ENCODE measurements around the gene SV2C. TPM values are rescaled to one million over a fixed set of nuclear protein-coding genes. Genes with fewer than 3 reads are reported as not detected.
"Not testable (repeated sequence)": the region's sequence is repeated elsewhere in the genome, so short reads cannot be mapped to it uniquely, and the experiment has no call there.

The SV2C gene
- total RNA-seq, 2 donors from 2014 or later = 0.20 to 0.35 TPM

DNA sequence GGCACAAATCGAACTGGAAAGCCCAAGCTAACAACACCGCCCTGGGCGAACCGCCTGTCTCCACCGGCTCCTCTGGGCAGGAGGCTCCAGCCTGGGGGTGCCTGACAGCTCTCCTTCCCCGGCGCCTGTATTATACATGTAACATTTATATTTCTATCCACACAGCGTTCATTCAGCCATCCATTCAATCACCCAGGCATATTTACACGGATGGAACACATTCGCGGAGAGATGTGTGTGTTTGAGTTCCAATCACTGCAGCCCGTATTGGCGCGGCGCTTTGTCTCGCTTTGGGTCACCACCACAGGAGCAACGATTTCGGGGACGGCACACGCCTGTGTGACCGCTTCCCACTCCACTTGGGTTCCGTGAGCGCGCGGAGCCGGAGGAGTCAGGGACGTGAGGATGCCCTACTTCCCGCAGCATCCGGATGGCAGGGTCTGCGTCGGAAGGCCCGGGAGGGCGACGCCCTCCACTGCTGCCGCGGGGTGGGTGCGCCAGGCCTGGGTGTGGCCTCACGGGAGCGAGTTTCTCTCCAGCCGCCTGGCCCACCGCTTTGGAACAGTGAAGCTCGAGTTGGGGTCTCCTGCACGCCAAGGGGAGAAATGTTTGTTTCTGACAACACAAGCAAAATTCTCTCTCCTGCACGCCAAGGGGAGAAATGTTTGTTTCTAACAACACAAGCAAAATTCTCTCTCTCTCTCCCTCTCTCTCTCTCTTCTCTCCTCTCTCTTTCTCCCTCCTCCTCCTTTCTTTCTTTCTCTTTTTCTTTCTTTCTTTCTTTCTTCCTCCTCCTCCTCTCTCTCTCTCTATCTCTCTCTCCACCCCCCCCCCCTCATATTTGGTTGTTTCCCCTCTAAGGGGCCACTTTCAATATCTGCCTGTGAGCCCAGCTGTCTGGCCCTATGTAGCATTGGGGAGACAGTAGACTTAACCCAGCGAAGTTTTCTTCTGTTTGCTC lies 1.1 kb upstream of the SV2C start:
- intact Hi-C loops (cut with DNase I) = no loop called here
- no peak overlapping the region for H3K27ac ChIP-seq
- no peaks in the 10 kb centered on the region for H3K4me1 ChIP-seq
- H3K36me3 ChIP-seq = no peaks in the 10 kb centered on the region
- no peak for DNase-seq
- no peak overlapping the region for H3K9ac ChIP-seq (ENCODE audit: low read depth in 2 of 2, low read length in 2 of 2)
- peaks cover 35% of the 10 kb centered on the region for H3K27me3 ChIP-seq
- no peak overlapping the region for H3K4me3 ChIP-seq
- no peaks in the 10 kb centered on the region for H3K9me3 ChIP-seq
- TF ChIP-seq, protein P1, sequence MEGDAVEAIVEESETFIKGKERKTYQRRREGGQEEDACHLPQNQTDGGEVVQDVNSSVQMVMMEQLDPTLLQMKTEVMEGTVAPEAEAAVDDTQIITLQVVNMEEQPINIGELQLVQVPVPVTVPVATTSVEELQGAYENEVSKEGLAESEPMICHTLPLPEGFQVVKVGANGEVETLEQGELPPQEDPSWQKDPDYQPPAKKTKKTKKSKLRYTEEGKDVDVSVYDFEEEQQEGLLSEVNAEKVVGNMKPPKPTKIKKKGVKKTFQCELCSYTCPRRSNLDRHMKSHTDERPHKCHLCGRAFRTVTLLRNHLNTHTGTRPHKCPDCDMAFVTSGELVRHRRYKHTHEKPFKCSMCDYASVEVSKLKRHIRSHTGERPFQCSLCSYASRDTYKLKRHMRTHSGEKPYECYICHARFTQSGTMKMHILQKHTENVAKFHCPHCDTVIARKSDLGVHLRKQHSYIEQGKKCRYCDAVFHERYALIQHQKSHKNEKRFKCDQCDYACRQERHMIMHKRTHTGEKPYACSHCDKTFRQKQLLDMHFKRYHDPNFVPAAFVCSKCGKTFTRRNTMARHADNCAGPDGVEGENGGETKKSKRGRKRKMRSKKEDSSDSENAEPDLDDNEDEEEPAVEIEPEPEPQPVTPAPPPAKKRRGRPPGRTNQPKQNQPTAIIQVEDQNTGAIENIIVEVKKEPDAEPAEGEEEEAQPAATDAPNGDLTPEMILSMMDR (IDR thresholded peaks at IDR 0.05) = no peak

DNA sequence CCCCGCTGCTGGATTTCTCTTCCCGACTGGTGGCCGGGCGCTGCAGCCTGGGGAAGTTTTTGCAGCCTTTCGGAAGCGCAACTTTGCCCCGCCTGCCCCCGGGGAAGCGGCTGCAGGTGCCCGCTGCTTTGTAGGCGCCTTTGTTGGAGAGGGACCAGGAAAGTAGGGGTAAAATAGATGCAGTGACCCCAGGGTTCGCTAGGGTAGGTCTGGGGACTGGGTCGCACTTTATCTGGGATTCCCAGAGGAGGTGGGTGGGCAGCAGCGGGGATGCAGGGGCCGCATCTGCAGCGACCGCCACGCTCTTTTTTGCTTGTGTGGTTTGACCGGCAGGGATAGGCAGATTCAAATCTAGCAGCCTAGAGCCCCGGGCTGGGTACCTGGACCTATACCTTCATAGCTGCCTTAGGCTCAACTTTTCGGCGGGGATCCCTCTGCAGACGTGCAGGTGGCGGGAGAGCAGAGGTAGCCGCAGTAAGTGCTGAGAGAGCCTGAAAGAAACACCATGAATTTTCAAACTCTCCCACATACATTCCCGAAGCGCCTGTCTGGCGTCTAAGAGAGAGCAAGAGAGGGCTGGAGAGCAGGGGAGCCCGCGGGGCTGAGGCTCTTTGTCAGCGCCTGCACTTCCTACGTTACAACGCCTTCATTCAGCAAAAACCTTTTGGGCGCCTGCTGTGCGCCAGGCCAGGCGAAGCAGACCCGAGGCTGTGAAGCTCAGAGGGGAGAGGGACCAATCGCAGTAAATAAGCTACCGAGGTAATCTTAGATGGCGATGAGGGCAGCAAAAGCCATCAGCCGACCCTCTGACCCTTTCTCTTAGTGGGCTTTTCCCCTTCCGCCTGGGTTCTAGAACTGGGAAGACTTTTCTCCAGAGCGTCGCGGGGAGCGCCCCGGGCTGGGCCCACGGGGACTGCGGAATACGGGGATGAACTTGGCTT lies 642 bp downstream of the SV2C start:
- DNase-seq = no peak

DNA sequence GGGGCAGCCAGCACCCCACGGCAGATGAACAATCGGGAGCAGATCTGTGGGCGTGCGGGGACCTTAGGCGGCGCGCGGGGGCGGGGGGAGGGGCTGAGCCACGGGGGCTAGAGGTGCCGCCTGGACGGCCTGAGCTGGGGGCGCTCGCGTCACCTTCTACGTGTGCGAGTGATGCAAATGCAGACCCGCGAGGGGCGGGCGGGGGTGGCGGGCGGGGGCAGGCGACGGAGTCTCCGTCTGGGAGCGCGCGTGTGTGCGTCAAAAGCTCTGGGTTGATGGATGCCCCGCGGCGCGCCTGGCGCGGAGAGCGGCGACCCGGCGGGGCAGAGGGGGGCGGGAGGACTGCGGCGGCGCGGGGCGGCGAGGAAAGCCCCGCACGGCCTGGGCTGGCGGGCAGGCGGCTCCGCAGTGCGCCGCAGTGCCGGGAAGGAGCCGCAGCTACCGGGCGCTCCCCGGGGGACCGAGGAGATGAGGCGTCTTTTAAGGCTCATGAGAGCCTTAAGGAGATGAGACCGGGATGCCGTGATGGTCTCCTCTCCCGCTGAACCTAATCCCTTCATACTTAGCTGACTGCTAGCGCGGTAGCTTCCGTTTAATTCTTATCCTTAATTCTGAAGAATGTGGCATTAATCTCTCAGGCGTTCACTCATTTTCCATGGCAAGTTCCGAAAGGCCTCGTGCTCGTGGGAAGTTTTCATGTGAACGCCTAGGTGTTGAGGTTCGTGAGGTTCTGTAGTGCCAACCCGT lies 1.5 kb downstream of the SV2C start:
- TF ChIP-seq, protein P1 (IDR thresholded peaks at IDR 0.05) = no peak
- intact Hi-C loops (cut with DNase I) = no loop called here
- Histone ChIP-seq H3K27ac (no peak overlapping the region), H3K27me3 (peaks cover 35% of the 10 kb centered on the region), H3K36me3 (no peaks in the 10 kb centered on the region), H3K9me3 (no peaks in the 10 kb centered on the region), H3K4me1 (no peaks in the 10 kb centered on the region), H3K9ac (ENCODE audit: low read depth in 2 of 2, low read length in 2 of 2) (no peak overlapping the region), H3K4me3 (peak overlapping the region; percentile 35)
- DNase-seq = no peak

More for the DNA sequence above, 642 bp downstream of the SV2C start:
- Histone ChIP-seq H3K27ac (no peak overlapping the region), H3K4me1 (no peaks in the 10 kb centered on the region), H3K4me3 (peak overlapping the region; percentile 35), H3K36me3 (no peaks in the 10 kb centered on the region), H3K27me3 (peaks cover 35% of the 10 kb centered on the region), H3K9ac (ENCODE audit: low read depth in 2 of 2, low read length in 2 of 2) (no peak overlapping the region), H3K9me3 (no peaks in the 10 kb centered on the region)
- TF ChIP-seq, protein P1 (IDR thresholded peaks at IDR 0.05) = no peak
- intact Hi-C loops (cut with DNase I) = no loop called here

DNA sequence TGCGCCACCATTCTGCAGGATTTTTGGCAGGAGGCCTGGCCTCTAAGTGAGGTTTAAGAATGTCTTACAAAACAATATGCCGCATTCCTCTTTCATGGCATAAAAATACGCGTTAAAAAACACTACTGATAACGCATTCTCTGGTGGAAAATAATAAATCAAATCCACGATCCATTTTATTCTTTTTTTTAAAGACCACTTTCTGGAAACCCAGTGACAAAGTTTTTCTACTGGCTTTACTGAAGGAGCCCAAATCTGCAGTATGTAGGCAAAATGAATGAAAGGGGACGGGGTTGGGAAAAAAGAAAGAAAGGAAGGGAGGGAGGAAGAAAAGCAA lies 2.0 kb downstream of the SV2C start:
- H3K27ac ChIP-seq = no peak overlapping the region
- no peaks in the 10 kb centered on the region for H3K9me3 ChIP-seq
- TF ChIP-seq, protein P1 (IDR thresholded peaks at IDR 0.05) = no peak
- DNase-seq = no peak
- no peak overlapping the region for H3K4me3 ChIP-seq
- intact Hi-C loops (cut with DNase I) = no loop called here
- H3K4me1 ChIP-seq = no peaks in the 10 kb centered on the region
- H3K36me3 ChIP-seq = no peaks in the 10 kb centered on the region
- H3K27me3 ChIP-seq = peaks cover 35% of the 10 kb centered on the region
- no peak overlapping the region for H3K9ac ChIP-seq (ENCODE audit: low read depth in 2 of 2, low read length in 2 of 2)

DNA sequence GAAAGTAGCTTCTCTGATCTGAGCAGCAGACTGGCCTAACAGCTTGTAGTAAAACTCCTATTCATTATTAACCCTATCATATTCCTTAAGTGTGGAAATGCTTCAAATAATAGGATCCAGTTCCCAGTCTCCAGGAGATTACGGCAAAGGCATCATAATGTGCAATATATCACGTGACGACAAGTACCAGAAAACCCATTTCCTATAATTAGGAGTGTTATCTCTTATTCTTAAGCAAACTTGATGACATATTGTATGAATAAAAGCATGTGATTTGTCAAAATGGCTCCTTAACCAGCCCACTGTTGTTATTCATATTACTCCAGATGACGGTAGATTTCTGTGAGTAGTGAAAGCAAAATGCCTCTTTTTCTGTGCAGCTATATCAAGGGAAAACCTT lies 2.9 kb downstream of the SV2C start:
- H3K9me3 ChIP-seq = no peaks in the 10 kb centered on the region

DNA sequence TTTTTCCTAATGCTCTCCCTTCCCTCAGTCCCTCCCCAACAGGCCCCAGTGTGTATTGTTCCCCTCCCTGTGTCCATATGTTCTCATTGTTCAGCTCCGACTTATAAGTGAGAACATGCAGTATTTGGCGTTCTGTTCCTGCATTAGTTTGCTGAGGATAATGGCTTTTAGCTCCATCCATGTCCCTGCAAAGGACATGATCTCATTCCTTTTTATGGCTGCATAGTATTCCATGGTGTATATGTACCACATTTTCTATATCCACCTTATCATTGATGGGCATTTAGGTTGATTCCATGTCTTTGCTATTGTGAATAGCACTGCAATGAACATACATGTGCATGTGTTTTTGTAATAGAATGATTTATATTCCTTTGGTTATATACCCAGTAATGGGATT lies 6.0 kb downstream of the SV2C start:
- H3K27me3 ChIP-seq = peaks cover 15% of the 10 kb centered on the region
- DNase-seq; H3K27ac ChIP-seq; H3K9me3 ChIP-seq; H3K9ac ChIP-seq (ENCODE audit: low read depth in 2 of 2, low read length in 2 of 2); H3K4me3 ChIP-seq; H3K4me1 ChIP-seq; H3K36me3 ChIP-seq; intact Hi-C loops (cut with DNase I): not testable (repeated sequence)

More for the DNA sequence above, 2.9 kb downstream of the SV2C start:
- TF ChIP-seq, protein P1 (IDR thresholded peaks at IDR 0.05) = no peak
- intact Hi-C loops (cut with DNase I) = no loop called here
- Histone ChIP-seq H3K4me1 (no peaks in the 10 kb centered on the region), H3K9ac (ENCODE audit: low read depth in 2 of 2, low read length in 2 of 2) (no peak overlapping the region), H3K27me3 (peaks cover 35% of the 10 kb centered on the region), H3K27ac (no peak overlapping the region), H3K36me3 (no peaks in the 10 kb centered on the region), H3K4me3 (no peak overlapping the region)
- no peak for DNase-seq
